Measurements from ENCODE around the gene GRIK4.

DNA sequence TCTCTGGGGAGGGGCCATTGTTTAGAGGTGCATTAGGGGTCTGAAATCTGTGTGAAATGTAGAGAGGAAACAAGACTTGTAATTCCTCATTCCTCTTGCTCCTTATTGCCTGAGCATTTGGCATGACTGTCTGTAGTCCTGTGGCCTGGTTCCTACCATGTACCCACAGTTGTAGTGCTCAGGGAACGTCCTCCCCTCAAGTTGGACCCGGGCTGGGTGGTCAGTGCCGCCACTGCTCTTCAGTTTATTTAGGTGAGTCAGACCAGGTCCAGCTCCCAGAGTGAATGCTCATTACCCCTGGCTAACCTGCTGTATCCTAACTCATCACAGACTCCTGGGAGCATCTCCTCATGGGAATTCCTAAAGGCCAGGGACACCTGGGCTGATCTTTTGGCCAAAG lies 139.8 kb downstream of the GRIK4 start:
- TF ChIP-seq, protein P1, sequence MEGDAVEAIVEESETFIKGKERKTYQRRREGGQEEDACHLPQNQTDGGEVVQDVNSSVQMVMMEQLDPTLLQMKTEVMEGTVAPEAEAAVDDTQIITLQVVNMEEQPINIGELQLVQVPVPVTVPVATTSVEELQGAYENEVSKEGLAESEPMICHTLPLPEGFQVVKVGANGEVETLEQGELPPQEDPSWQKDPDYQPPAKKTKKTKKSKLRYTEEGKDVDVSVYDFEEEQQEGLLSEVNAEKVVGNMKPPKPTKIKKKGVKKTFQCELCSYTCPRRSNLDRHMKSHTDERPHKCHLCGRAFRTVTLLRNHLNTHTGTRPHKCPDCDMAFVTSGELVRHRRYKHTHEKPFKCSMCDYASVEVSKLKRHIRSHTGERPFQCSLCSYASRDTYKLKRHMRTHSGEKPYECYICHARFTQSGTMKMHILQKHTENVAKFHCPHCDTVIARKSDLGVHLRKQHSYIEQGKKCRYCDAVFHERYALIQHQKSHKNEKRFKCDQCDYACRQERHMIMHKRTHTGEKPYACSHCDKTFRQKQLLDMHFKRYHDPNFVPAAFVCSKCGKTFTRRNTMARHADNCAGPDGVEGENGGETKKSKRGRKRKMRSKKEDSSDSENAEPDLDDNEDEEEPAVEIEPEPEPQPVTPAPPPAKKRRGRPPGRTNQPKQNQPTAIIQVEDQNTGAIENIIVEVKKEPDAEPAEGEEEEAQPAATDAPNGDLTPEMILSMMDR (IDR thresholded peaks at IDR 0.05), result no peak
- TF ChIP-seq POLR2A (IDR thresholded peaks at IDR 0.05), result no peak
